ENCODE data around the gene LMCD1.

Gene LMCD1

GRCh38 chr3:8599146-8599545 is 97.5 kb downstream of the LMCD1 start:
- Histone ChIP-seq H4K20me1 (ENCODE audit: insufficient read depth, low read length) (no peaks in the 10 kb centered on the region), H3K27me3 (ENCODE audit: insufficient read depth, low read length, poor library complexity) (no peaks in the 10 kb centered on the region), H3K9ac (ENCODE audit: low read depth, low read length) (no peak overlapping the region), H3K36me3 (ENCODE audit: insufficient read depth, low read length) (no peaks in the 10 kb centered on the region), H3K4me3 (ENCODE audit: low read depth in 1 of 2, low read length in 2 of 2) (no peak overlapping the region), H2AFZ (ENCODE audit: low read depth, low read length) (no peak overlapping the region), H3K9me3 (ENCODE audit: insufficient read depth, low read length, severe bottlenecking) (no peaks in the 10 kb centered on the region), H3K27ac (ENCODE audit: low read length) (no peak overlapping the region), H3K4me1 (ENCODE audit: insufficient read depth, low read length) (no peaks in the 10 kb centered on the region), H3K4me2 (ENCODE audit: insufficient read depth, low read length) (no peak overlapping the region), H3K79me2 (ENCODE audit: insufficient read depth, low read length) (no peaks in the 10 kb centered on the region)
- TF ChIP-seq EZH2 (IDR thresholded peaks at IDR 0.05; ENCODE audit: borderline replicate concordance, low read depth, low read length, severe bottlenecking) (no peak), CTCF (IDR thresholded peaks at IDR 0.05; ENCODE audit: borderline replicate concordance, extremely low read depth, low read length, poor library complexity, severe bottlenecking) (no peak)
- ATAC-seq (ENCODE audit: insufficient read depth, low read depth) = no peak
- DNase-seq = no peak

- H3K79me2 ChIP-seq (ENCODE audit: insufficient read depth, low read length) = no peaks in the 10 kb centered on the region
- ATAC-seq (ENCODE audit: insufficient read depth, low read depth) (no peak), DNase-seq (no peak)
- H3K4me1 ChIP-seq (ENCODE audit: insufficient read depth, low read length) = no peaks in the 10 kb centered on the region
- no peak overlapping the region for H2AFZ ChIP-seq (ENCODE audit: low read depth, low read length)
- H3K9me3 ChIP-seq (ENCODE audit: insufficient read depth, low read length, severe bottlenecking) = no peaks in the 10 kb centered on the region
- no peaks in the 10 kb centered on the region for H4K20me1 ChIP-seq (ENCODE audit: insufficient read depth, low read length)
- no peaks in the 10 kb centered on the region for H3K27me3 ChIP-seq (ENCODE audit: insufficient read depth, low read length, poor library complexity)
- no peak overlapping the region for H3K4me2 ChIP-seq (ENCODE audit: insufficient read depth, low read length)
- H3K27ac ChIP-seq (ENCODE audit: low read length) = no peak overlapping the region
- no peak overlapping the region for H3K4me3 ChIP-seq (ENCODE audit: low read depth in 1 of 2, low read length in 2 of 2)
- no peaks in the 10 kb centered on the region for H3K36me3 ChIP-seq (ENCODE audit: insufficient read depth, low read length)
- TF ChIP-seq CTCF (IDR thresholded peaks at IDR 0.05; ENCODE audit: borderline replicate concordance, extremely low read depth, low read length, poor library complexity, severe bottlenecking) = no peak
- no peak for TF ChIP-seq EZH2 (IDR thresholded peaks at IDR 0.05; ENCODE audit: borderline replicate concordance, low read depth, low read length, severe bottlenecking)
- no peak overlapping the region for H3K9ac ChIP-seq (ENCODE audit: low read depth, low read length)
Measured at GRCh38 chr3:8600457-8600856, 98.8 kb downstream of the LMCD1 start.

GRCh38 chr3:8603115-8603710 is 101.6 kb downstream of the LMCD1 start:
- Histone ChIP-seq H3K4me1 (ENCODE audit: insufficient read depth, low read length) (no peaks in the 10 kb centered on the region), H2AFZ (ENCODE audit: low read depth, low read length) (no peak overlapping the region), H3K36me3 (ENCODE audit: insufficient read depth, low read length) (no peaks in the 10 kb centered on the region), H3K27ac (ENCODE audit: low read length) (no peak overlapping the region), H3K9ac (ENCODE audit: low read depth, low read length) (no peak overlapping the region), H3K4me3 (ENCODE audit: low read depth in 1 of 2, low read length in 2 of 2) (no peak overlapping the region), H3K9me3 (ENCODE audit: insufficient read depth, low read length, severe bottlenecking) (no peaks in the 10 kb centered on the region), H3K79me2 (ENCODE audit: insufficient read depth, low read length) (no peaks in the 10 kb centered on the region), H3K27me3 (ENCODE audit: insufficient read depth, low read length, poor library complexity) (no peaks in the 10 kb centered on the region), H3K4me2 (ENCODE audit: insufficient read depth, low read length) (no peak overlapping the region), H4K20me1 (ENCODE audit: insufficient read depth, low read length) (no peaks in the 10 kb centered on the region)
- ATAC-seq (ENCODE audit: insufficient read depth, low read depth) = no peak
- no peak for DNase-seq
- no peak for TF ChIP-seq CTCF (IDR thresholded peaks at IDR 0.05; ENCODE audit: borderline replicate concordance, extremely low read depth, low read length, poor library complexity, severe bottlenecking)

GRCh38 chr3:8604006-8604405 is 102.4 kb downstream of the LMCD1 start:
- ATAC-seq (ENCODE audit: insufficient read depth, low read depth) = no peak
- no peaks in the 10 kb centered on the region for H3K36me3 ChIP-seq (ENCODE audit: insufficient read depth, low read length)
- no peaks in the 10 kb centered on the region for H3K27me3 ChIP-seq (ENCODE audit: insufficient read depth, low read length, poor library complexity)
- no peak overlapping the region for H3K4me3 ChIP-seq (ENCODE audit: low read depth in 1 of 2, low read length in 2 of 2)
- TF ChIP-seq CTCF (IDR thresholded peaks at IDR 0.05; ENCODE audit: borderline replicate concordance, extremely low read depth, low read length, poor library complexity, severe bottlenecking) = no peak
- TF ChIP-seq EZH2 (IDR thresholded peaks at IDR 0.05; ENCODE audit: borderline replicate concordance, low read depth, low read length, severe bottlenecking) = no peak
- no peaks in the 10 kb centered on the region for H3K9me3 ChIP-seq (ENCODE audit: insufficient read depth, low read length, severe bottlenecking)
- no peak overlapping the region for H3K27ac ChIP-seq (ENCODE audit: low read length)
- H3K4me2 ChIP-seq (ENCODE audit: insufficient read depth, low read length) = no peak overlapping the region
- H4K20me1 ChIP-seq (ENCODE audit: insufficient read depth, low read length) = no peaks in the 10 kb centered on the region
- DNase-seq = no peak
- no peaks in the 10 kb centered on the region for H3K4me1 ChIP-seq (ENCODE audit: insufficient read depth, low read length)
- no peak overlapping the region for H3K9ac ChIP-seq (ENCODE audit: low read depth, low read length)
- no peak overlapping the region for H2AFZ ChIP-seq (ENCODE audit: low read depth, low read length)
- H3K79me2 ChIP-seq (ENCODE audit: insufficient read depth, low read length) = no peaks in the 10 kb centered on the region
